Neural crest cell (in vitro differentiated cells): Measurements from ENCODE around the gene ZNF234. TPM values are rescaled to one million over a fixed set of nuclear protein-coding genes. Genes with fewer than 3 reads are reported as not detected.

ENCODE experiments used
- DNase-seq: peaks from one replicate; pipeline ENCODE4 v3.0.0; 2021; ENCODE audit warnings: low read depth, mixed read lengths, low spot score
- H3K27ac Mint-ChIP-seq: one replicate; pipeline ENCODE4 v1.8.0; 2021; ENCODE audit warnings: mild to moderate bottlenecking, mixed read lengths; ENCODE audit not compliant: unreplicated experiment
- H3K27me3 Mint-ChIP-seq: 2 replicates; pipeline ENCODE4 v1.8.0; 2021; ENCODE audit warnings: low read depth, mild to moderate bottlenecking, mixed read lengths
- H3K36me3 Mint-ChIP-seq: 2 replicates; pipeline ENCODE4 v1.8.0; 2021; ENCODE audit warnings: low read depth, mild to moderate bottlenecking, mixed read lengths
- H3K4me1 Mint-ChIP-seq: 2 replicates; pipeline ENCODE4 v1.8.0; 2021; ENCODE audit warnings: mixed read lengths
- H3K4me3 Mint-ChIP-seq: one replicate; pipeline ENCODE4 v1.8.0; 2021; ENCODE audit warnings: mild to moderate bottlenecking, mixed read lengths
- H3K9me3 Mint-ChIP-seq: 2 replicates; pipeline ENCODE4 v1.8.0; 2021; ENCODE audit warnings: mixed read lengths
- total RNA-seq: library from RNA; stranded (reverse); gene quantifications from 2 replicates; pipeline ENCODE4 v1.2.1, GENCODE V29; 2021
- TF ChIP-seq, protein P1 (sequence below): fragments of 200-600 bp; sonication (generic); conservative IDR thresholded peaks from 2 replicates; pipeline ENCODE4 v1.5.0; 2021; ENCODE audit warnings: antibody characterized with exemption, mild to moderate bottlenecking

ZNF234 gene
- total RNA-seq, 1 donor from 2014 or later, result 18.6 TPM

GRCh38 chr19:44142059-44142433 lies 692 bp downstream of the ZNF234 start:
- no peak for DNase-seq
- Mint-ChIP-seq H3K27me3 (no peaks in the 10 kb centered on the region), H3K36me3 (peaks cover 5% of the 10 kb centered on the region), H3K9me3 (no peaks in the 10 kb centered on the region), H3K4me3 (peak overlapping the region; percentile 92), H3K4me1 (peaks cover 23% of the 10 kb centered on the region), H3K27ac (no peak overlapping the region)
- TF ChIP-seq, protein P1, sequence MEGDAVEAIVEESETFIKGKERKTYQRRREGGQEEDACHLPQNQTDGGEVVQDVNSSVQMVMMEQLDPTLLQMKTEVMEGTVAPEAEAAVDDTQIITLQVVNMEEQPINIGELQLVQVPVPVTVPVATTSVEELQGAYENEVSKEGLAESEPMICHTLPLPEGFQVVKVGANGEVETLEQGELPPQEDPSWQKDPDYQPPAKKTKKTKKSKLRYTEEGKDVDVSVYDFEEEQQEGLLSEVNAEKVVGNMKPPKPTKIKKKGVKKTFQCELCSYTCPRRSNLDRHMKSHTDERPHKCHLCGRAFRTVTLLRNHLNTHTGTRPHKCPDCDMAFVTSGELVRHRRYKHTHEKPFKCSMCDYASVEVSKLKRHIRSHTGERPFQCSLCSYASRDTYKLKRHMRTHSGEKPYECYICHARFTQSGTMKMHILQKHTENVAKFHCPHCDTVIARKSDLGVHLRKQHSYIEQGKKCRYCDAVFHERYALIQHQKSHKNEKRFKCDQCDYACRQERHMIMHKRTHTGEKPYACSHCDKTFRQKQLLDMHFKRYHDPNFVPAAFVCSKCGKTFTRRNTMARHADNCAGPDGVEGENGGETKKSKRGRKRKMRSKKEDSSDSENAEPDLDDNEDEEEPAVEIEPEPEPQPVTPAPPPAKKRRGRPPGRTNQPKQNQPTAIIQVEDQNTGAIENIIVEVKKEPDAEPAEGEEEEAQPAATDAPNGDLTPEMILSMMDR, result no peak

DNA sequence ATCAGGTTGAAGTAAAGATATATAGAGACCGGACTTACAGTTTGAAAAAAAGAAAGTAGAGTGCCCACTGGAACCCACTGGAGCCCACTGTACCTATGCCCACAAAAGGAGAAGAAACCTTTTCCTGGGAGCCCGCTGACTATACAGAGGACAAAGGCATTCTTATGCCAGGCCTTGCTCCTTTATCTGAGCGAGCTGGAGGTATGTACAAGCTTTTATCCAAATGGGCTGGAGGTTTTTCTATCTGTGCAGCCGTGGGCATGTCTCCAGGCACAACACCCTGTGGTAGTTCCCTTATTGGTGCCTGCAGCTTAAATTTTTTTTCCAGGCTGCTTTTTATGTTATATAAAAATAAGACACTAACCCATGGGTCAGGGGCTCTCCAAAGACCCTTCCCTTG lies 8.4 kb downstream of the ZNF234 start:
- no peak for DNase-seq
- peaks cover 6% of the 10 kb centered on the region for H3K9me3 Mint-ChIP-seq
- H3K4me3 Mint-ChIP-seq, result no peak overlapping the region
- H3K27me3 Mint-ChIP-seq, result no peaks in the 10 kb centered on the region
- no peak overlapping the region for H3K27ac Mint-ChIP-seq
- TF ChIP-seq, protein P1, result no peak
- H3K4me1 Mint-ChIP-seq, result no peaks in the 10 kb centered on the region
- peaks cover 39% of the 10 kb centered on the region for H3K36me3 Mint-ChIP-seq

GRCh38 chr19:44151491-44151890 lies 10.1 kb downstream of the ZNF234 start:
- no peak overlapping the region for H3K4me3 Mint-ChIP-seq
- H3K36me3 Mint-ChIP-seq, result peaks cover 46% of the 10 kb centered on the region
- no peaks in the 10 kb centered on the region for H3K4me1 Mint-ChIP-seq
- TF ChIP-seq, protein P1, result no peak
- H3K27ac Mint-ChIP-seq, result peak overlapping the region; percentile 24
- H3K27me3 Mint-ChIP-seq, result no peaks in the 10 kb centered on the region
- H3K9me3 Mint-ChIP-seq, result peaks cover 9% of the 10 kb centered on the region
- DNase-seq, result no peak

- Mint-ChIP-seq H3K27ac (no peak overlapping the region), H3K4me3 (no peak overlapping the region), H3K9me3 (peaks cover 21% of the 10 kb centered on the region), H3K36me3 (peaks cover 63% of the 10 kb centered on the region), H3K4me1 (no peaks in the 10 kb centered on the region), H3K27me3 (no peaks in the 10 kb centered on the region)
- DNase-seq, result no peak
- TF ChIP-seq, protein P1, result no peak
Observed at GRCh38 chr19:44156475-44156874, 15.1 kb downstream of the ZNF234 start.

DNA sequence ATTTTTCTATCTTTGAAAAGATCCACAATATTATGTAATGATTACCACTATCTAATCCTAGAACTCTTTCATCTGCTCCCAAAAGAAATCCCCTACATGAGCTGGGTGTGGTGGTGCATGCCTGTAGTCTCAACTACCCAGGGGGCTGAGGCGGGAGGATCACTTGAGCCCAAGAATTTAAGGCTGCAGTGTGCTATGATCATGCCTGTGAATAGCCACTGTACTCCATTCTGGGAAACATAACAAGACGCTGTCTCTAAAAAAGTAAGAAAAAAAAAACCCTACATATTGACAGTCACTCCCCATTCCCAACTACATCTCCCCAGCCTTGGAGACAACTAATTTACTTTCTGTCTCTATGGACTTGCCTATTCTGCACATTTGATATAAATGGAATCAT lies 22.4 kb downstream of the ZNF234 start:
- H3K4me3 Mint-ChIP-seq, result no peak overlapping the region
- TF ChIP-seq, protein P1, result no peak
- H3K27ac Mint-ChIP-seq, result no peak overlapping the region
- H3K4me1 Mint-ChIP-seq, result peaks cover 36% of the 10 kb centered on the region
- no peak for DNase-seq
- peaks cover 10% of the 10 kb centered on the region for H3K9me3 Mint-ChIP-seq
- peaks cover 26% of the 10 kb centered on the region for H3K36me3 Mint-ChIP-seq
- H3K27me3 Mint-ChIP-seq, result no peaks in the 10 kb centered on the region

- Mint-ChIP-seq H3K36me3 (peaks cover 24% of the 10 kb centered on the region), H3K27ac (no peak overlapping the region), H3K27me3 (no peaks in the 10 kb centered on the region), H3K4me3 (peak overlapping the region; percentile 99), H3K4me1 (peaks cover 37% of the 10 kb centered on the region), H3K9me3 (peaks cover 10% of the 10 kb centered on the region)
- DNase-seq, result no peak
- TF ChIP-seq, protein P1, result no peak
Observed at GRCh38 chr19:44164327-44164672, 22.9 kb downstream of the ZNF234 start.
